ENCODE data around the gene NENF. TPM values are rescaled to one million over a fixed set of nuclear protein-coding genes. Genes with fewer than 3 reads are reported as not detected.
"Not testable (repeated sequence)": the region's sequence is repeated elsewhere in the genome, so short reads cannot be mapped to it uniquely, and the experiment has no call there.

Gene NENF
- total RNA-seq, 4 donors from 2014 or later = 74.8 to 149 (median 112) TPM

DNA sequence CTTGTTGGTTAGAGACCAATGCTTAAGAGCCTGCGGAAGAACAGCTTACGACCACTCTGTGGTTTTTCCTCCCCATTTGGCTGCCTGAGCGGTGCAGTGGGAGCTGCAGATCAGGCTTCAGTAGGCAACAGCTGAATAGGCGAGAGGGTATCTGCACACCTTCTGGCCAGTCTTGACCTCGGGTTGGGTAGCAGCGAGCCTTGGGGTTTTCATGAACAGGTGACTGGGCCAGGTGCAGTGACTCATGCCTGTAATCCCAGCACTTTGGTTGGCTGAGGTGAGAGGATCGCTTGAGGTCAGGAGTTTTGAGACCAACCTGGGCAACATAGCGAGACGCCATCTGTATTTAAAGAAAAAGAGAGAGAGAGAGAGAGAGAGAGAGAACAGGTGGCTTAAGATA is 41.0 kb downstream of the NENF start:
- Histone ChIP-seq H3K36me3 (no peaks in the 10 kb centered on the region), H3K9me3 (no peaks in the 10 kb centered on the region), H3K4me3 (no peak overlapping the region), H3K4me1 (peaks cover 0 to 9% of the 10 kb centered on the region in 2 donors), H3K27me3 (no peaks in the 10 kb centered on the region), H3K27ac (no peak overlapping the region)
- intact Hi-C loops (cut with DNase I; ENCODE audit: low total_unique reads) (no loop called here), in situ Hi-C loops (cut with MboI; ENCODE audit: low sequenced_read_pairs in 4 of 4) (no loop called here)
- no peak for DNase-seq
- no peak for TF ChIP-seq POLR2A (IDR thresholded peaks at IDR 0.05)
- TF ChIP-seq, protein P1, sequence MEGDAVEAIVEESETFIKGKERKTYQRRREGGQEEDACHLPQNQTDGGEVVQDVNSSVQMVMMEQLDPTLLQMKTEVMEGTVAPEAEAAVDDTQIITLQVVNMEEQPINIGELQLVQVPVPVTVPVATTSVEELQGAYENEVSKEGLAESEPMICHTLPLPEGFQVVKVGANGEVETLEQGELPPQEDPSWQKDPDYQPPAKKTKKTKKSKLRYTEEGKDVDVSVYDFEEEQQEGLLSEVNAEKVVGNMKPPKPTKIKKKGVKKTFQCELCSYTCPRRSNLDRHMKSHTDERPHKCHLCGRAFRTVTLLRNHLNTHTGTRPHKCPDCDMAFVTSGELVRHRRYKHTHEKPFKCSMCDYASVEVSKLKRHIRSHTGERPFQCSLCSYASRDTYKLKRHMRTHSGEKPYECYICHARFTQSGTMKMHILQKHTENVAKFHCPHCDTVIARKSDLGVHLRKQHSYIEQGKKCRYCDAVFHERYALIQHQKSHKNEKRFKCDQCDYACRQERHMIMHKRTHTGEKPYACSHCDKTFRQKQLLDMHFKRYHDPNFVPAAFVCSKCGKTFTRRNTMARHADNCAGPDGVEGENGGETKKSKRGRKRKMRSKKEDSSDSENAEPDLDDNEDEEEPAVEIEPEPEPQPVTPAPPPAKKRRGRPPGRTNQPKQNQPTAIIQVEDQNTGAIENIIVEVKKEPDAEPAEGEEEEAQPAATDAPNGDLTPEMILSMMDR (IDR thresholded peaks at IDR 0.05 in 4 of 5, conservative IDR thresholded peaks at IDR 0.05 in 1 of 5) = no peak
- no peak for ATAC-seq

DNA sequence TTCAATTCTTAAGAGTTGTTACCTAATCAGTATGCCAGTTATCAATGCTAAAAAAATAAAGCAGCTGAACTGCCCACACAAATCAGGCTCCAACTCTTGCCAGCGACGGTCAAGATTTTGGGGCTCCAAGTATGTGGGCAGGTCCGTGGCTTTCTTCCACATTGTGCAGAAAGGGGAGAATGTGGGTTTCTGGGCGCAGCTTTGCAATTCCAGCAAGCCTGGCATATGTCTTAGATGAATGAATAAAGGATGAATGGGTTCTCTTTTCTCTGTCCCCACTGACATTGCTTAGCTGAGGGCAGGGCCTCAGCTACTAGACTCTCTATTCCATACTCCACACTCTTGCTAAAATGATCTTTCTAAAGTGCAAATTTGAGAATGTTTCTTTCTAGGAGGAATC is 42.4 kb downstream of the NENF start:
- ATAC-seq (no peak), DNase-seq (no peak)
- no peaks in the 10 kb centered on the region for H3K36me3 ChIP-seq
- no peak overlapping the region for H3K27ac ChIP-seq
- no peak overlapping the region for H3K4me3 ChIP-seq
- no peaks in the 10 kb centered on the region for H3K9me3 ChIP-seq
- intact Hi-C loops (cut with DNase I; ENCODE audit: low total_unique reads) = loop anchor here (5.0 kb wide), 1 partner anchor 132 kb away; the partner anchor contains the start of gene ATF3
- TF ChIP-seq, protein P1 (IDR thresholded peaks at IDR 0.05 in 4 of 5, conservative IDR thresholded peaks at IDR 0.05 in 1 of 5) = no peak
- TF ChIP-seq POLR2A (IDR thresholded peaks at IDR 0.05) = no peak
- H3K4me1 ChIP-seq = peaks cover 0 to 4% of the 10 kb centered on the region in 2 donors
- in situ Hi-C loops (cut with MboI; ENCODE audit: low sequenced_read_pairs in 4 of 4) = loop anchor here in 1 of 4 donors (5.0 kb wide), 1 partner anchor 152 kb away; no protein-coding TSS in a partner anchor
- no peaks in the 10 kb centered on the region for H3K27me3 ChIP-seq

DNA sequence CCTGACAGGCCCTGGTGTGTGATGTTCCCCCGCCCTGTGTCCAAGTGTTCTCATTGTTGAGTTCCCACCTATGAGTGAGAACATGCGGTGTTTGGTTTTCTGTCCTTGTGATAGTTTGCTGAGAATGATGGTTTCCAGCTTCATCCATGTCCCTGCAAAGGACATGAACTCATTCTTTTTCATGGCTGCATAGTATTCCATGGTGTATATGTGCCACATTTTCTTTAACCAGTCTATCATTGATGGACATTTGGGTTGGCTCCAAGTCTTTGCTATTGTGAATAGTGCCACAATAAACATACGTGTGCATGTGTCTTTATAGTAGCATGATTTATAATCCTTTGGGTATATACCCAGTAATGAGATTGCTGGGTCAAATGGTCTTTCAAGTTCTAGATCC is 43.1 kb downstream of the NENF start:
- not testable (repeated sequence) for H3K9me3 ChIP-seq, H3K27ac ChIP-seq, ATAC-seq, H3K36me3 ChIP-seq, H3K27me3 ChIP-seq, DNase-seq, H3K4me3 ChIP-seq, H3K4me1 ChIP-seq
- intact Hi-C loops (cut with DNase I; ENCODE audit: low total_unique reads) = loop anchor here (2.0 to 5.0 kb wide), 2 partner anchors 83 to 131 kb away; partner anchors contain the start of gene ATF3
- in situ Hi-C loops (cut with MboI; ENCODE audit: low sequenced_read_pairs in 4 of 4) = loop anchor here in 1 of 4 donors (5.0 kb wide), 1 partner anchor 151 kb away; no protein-coding TSS in a partner anchor

DNA sequence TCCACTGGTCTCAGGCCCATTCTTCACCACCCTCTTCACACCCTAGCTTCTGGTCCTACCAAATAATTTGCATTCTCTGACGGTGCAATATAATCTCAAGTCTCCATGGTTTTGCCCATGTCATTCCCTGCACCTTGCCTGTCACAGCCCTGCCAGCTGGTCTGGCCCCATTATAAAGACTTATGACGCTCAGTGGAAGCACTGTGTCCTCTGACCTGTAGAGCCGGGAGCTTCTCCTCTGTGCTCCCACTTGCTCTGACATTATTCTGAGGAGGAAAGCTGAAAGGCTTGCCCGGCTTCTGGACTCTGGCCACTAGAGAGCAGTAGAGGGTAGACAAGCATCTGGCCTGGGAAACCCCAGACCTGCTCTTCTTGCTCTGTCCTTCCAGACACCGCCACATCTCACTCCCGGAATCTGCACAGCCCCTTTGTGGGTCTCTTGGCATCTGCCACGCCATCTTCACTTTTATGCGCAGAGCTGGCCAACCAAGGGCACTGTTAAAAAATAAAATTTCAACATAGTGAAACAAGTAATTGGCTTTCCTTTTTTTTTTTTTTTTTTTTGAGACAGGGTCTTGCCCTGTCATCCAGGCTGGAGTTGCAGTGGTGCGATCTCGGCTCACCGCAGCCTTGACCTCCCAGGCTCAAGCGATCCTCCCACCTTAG is 44.4 kb downstream of the NENF start:
- TF ChIP-seq, protein P1 (IDR thresholded peaks at IDR 0.05 in 4 of 5, conservative IDR thresholded peaks at IDR 0.05 in 1 of 5) = peak; percentile 77 to 91 (median 82)
- TF ChIP-seq POLR2A (IDR thresholded peaks at IDR 0.05) = no peak
- Histone ChIP-seq H3K4me3 (no peak overlapping the region), H3K4me1 (peaks cover 0 to 4% of the 10 kb centered on the region in 2 donors), H3K9me3 (no peaks in the 10 kb centered on the region), H3K27me3 (no peaks in the 10 kb centered on the region), H3K36me3 (no peaks in the 10 kb centered on the region), H3K27ac (no peak overlapping the region)
- ATAC-seq (peak; percentile 96 to 100), DNase-seq (peak; percentile 66 to 76)
- intact Hi-C loops (cut with DNase I; ENCODE audit: low total_unique reads) = loop anchor here (1.0 to 5.0 kb wide), 4 partner anchors 82 to 305 kb away; partner anchors contain the start of gene ATF3
- in situ Hi-C loops (cut with MboI; ENCODE audit: low sequenced_read_pairs in 4 of 4) = loop anchor here in 1 of 4 donors (5.0 kb wide), 1 partner anchor 150 kb away; no protein-coding TSS in a partner anchor

DNA sequence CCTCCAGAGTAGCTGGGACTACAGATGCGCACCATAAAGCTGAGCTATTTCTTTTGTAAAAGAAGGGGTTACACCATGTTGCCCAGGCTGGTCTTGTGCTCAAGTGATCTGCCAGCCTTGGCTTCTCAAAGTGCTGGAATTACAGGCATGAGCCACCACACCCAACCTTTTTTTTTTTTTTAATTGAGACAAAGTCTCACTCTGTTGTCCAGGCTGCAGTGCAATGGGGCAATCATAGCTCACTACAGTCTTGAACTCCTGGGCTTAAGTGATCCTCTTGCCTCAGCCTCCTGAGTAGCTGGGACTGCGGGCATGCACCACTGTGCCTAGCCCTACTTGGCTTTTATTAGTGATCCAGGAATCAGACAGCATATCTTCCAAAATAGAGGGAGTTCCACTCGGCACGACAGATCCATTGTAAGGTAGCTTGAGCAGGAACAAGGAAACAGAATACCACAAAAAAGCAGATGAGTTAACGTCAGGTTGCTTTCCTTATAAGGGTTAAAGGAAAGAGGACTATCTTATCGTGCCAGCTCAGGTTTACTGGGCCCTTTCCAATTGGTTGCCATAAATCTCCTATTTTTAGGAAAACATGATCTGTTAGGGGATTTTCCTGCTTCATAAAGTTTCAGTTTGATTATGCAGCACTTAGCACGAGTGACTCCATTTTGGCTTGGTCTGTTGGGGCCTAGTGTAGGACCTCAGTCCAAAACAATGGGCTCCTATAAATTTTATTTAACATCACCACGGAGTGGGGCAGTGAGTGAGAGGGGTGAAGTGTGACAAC is 45.2 kb downstream of the NENF start:
- ATAC-seq (peak in 1 of 2 donors; percentile 25), DNase-seq (no peak)
- no peak for TF ChIP-seq POLR2A (IDR thresholded peaks at IDR 0.05)
- TF ChIP-seq, protein P1 (IDR thresholded peaks at IDR 0.05 in 4 of 5, conservative IDR thresholded peaks at IDR 0.05 in 1 of 5) = no peak
- Histone ChIP-seq H3K27ac (no peak overlapping the region), H3K4me3 (no peak overlapping the region), H3K36me3 (no peaks in the 10 kb centered on the region), H3K27me3 (no peaks in the 10 kb centered on the region), H3K4me1 (peaks cover 0 to 4% of the 10 kb centered on the region in 2 donors), H3K9me3 (no peaks in the 10 kb centered on the region)
- intact Hi-C loops (cut with DNase I; ENCODE audit: low total_unique reads) (loop anchor here (1.0 to 5.0 kb wide), 4 partner anchors 81 to 304 kb away; partner anchors contain the start of gene ATF3), in situ Hi-C loops (cut with MboI; ENCODE audit: low sequenced_read_pairs in 4 of 4) (loop anchor here in 1 of 4 donors (5.0 kb wide), 1 partner anchor 149 kb away; no protein-coding TSS in a partner anchor)

Data from gastrocnemius medialis (tissue), 4 donors.